SHP77 (cell line): ENCODE results near the gene CD37.
"Not testable (repeated sequence)": the region's sequence is repeated elsewhere in the genome, so short reads cannot be mapped to it uniquely, and the experiment has no call there.

Experiments used
- DNase-seq, 2 experiments: peaks; one replicate each; lab custom pipeline; 2025; lab: John Stamatoyannopoulos, UW

The CD37 gene, protein sequence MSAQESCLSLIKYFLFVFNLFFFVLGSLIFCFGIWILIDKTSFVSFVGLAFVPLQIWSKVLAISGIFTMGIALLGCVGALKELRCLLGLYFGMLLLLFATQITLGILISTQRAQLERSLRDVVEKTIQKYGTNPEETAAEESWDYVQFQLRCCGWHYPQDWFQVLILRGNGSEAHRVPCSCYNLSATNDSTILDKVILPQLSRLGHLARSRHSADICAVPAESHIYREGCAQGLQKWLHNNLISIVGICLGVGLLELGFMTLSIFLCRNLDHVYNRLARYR

DNA sequence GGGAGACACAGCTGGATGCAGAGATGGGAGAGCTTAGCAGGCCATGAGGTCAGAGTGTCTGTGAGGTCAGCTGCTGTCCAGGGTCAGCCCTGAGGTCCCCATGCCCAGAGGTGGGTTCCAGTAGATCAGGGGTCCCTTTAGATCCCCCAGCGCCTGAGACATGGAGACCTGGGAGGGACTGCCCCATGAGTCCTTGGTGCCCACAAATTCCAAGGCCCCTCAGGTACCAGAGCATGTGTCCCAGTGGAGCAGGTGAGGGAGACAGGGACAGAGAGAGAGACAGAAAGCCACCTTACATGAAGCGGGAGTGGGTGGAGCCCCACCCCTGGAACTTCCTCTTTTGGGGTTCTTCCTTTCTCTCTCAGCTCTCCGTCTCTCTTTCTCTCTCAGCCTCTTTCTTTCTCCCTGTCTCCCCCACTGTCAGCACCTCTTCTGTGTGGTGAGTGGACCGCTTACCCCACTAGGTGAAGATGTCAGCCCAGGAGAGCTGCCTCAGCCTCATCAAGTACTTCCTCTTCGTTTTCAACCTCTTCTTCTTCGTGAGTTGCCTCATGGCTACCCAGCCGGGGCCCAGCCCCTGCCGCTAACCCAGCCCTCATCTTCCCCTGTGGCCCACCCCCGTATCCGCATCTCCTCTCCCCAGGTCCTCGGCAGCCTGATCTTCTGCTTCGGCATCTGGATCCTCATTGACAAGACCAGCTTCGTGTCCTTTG lies at the start of gene CD37:
CD37 (plus strand) TSS at position 336 of the 713 bp plus-strand sequence; CDS start at position 471, 135 bp downstream.
- no peak for DNase-seq

DNA sequence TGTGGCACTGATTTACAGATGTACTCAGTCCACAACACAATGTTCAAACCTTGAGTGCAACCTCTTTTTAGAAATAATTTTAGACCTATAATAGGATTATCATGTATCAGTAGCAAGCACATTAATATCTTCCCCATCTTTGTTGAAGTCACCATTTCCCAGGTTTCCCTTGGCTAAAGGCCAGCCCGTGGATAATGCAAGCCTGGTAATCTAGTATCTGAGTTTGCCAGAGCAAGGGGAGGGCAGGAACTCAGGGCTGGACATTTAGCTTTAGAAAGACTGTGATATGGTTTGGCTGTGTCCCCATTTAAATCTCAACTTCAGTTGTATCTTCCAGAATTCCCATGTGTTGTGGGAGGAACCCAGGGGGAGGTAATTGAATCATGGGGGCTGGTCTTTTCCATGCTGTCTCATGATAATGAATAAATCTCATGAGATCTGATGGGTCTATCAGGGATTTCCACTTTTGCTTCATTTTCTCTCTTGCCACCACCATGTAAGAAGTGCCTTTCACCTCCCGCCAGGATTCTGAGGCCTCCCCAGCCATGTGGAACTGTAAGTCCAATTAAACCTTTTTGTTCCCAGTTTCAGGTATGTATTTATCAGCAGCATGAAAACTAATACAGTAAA lies 48.0 kb upstream of the CD37 start:
- no peak for DNase-seq

DNA sequence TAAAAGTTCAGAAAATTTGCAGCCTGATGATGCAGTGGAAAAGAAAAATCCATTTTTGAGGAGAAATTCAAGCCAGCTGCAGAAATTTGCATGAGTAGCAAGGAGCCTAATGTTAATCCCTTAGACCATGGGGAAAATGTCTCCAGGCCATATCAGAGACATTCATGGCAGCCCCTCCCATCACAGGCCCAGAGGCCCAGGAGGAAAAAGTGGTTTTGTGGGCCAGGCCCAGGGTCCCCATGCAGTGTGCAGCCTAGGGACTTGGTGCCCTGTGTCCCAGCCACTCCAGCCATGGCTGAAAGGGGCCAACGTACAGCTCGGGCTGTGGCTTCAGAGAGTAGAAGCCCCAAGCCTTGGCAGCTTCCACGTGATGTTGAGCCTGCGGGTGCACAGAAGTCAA lies 47.0 kb upstream of the CD37 start:
- not testable (repeated sequence) for DNase-seq

DNA sequence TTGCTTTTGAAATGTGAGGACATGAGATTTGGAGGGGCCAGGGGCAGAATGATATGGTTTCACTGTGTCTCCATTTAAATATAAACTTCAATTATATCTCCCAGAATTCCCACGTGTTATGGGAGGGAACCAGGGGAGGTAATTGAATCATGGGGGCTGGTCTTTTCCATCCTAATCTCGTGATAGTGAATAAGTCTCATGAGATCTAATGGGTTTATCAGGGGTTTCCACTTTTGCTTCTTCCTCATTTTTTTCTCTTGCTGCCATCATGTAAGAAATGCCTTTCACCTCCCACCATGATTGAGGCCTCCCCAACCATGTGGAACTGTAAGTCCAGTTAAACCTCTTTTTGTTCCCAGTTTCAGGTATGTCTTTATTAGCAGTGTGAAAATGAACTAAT lies 45.9 kb upstream of the CD37 start:
- DNase-seq, result not testable (repeated sequence)

DNA sequence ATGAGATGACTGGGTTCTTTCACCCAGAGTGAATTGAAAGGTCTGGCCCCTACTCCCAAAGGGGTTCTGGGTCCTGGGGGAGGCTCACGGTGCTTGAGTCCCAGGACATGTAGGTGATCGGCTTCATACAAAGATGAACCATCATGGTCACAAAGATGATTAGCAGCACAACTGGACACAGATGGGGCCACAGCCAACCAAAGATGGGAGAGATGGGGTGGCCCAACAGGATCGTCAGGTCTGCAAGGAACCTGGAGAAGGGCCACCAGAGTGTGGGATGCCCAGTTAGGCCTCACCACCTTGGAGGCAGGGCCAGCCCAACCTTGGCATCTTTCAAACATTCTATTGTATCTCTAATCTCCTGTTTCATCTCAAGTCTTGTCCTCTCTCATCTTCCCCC lies 44.7 kb upstream of the CD37 start:
- no peak for DNase-seq

DNA sequence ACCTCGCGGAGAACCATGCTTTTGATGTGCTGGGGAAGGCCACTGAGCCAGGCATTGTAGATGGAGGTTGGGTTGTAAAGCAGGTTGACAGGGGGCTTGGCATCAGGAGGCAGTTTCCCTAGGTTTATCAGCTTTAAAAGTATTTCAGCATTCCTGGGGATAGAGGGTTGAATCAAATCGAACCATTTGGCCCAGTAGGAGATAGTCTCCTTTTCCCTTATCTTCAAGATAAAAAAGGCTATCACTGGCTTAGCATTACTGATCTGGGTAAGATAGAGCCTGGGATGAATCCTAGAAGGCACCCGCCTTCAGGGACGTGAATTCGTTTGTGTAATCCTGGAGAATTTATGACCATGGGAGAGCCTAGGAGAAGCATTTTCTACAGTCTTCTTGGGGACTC lies 40.8 kb upstream of the CD37 start:
- no peak for DNase-seq

DNA sequence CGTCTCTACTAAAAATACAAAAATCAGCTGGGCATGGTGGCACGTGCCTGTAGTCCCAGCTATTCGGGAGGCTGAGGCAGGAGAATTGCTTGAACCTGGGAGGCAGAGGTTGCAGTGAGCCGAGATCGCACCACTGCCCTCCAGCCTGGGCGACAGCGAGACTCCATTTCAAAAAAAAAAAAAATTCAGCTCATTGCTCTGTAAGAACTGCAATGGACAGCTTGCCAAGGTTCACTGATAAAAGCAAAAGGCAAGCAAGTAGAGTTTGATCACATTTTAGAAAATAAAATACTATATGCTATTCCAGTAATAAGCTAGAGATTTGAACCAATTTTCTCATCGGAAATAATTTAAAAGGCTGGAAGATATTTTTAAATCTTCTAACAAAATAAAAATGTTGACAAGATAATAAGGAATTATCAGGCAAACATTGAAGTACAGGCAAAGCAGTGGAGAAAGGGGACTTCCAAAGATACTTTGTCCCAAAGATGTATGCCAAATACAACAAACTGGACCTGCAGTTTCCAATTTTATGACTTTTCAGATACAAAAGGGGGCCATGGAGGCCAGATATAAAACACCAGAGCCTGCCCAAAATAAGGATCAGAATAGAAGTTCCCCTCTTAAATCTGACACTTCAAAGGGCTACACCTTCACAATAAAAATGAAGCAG lies 39.9 kb upstream of the CD37 start:
- no peak for DNase-seq

DNA sequence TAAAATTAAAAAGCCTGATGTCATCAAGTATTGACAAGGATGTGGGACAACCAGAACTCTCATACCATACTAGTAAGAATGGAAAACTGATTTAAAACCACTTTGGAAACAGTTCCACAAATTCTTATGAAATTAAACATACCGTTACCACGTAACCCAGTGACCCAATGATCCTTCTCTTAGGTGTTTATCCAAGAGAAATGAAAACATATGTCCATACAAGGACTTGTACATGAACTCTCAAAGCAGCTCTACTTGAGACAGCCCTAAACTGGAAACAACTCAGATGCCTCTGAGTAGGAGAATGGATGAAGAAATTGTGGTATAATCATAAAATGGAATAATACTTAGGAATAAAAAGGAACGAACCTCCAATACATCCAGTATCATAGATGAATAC lies 37.8 kb upstream of the CD37 start:
- no peak for DNase-seq

DNA sequence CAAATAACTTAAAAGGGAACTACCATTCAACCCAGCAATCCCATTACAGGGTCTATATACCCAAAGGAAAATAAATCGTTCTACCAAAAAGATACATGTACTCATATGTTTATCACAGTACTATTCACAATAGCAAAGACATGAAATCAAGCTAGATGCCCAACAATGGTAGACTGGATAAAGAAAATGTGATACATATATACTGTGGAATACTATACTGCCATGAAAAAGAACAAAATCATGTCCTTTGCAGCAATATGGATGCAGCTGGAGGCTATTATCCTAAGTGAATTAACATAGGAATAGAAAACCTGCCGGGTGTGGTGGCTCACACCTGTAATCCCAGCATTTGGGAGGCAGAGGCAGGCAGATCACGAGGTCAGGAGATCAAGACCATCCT lies 36.6 kb upstream of the CD37 start:
- DNase-seq, result not testable (repeated sequence)

DNA sequence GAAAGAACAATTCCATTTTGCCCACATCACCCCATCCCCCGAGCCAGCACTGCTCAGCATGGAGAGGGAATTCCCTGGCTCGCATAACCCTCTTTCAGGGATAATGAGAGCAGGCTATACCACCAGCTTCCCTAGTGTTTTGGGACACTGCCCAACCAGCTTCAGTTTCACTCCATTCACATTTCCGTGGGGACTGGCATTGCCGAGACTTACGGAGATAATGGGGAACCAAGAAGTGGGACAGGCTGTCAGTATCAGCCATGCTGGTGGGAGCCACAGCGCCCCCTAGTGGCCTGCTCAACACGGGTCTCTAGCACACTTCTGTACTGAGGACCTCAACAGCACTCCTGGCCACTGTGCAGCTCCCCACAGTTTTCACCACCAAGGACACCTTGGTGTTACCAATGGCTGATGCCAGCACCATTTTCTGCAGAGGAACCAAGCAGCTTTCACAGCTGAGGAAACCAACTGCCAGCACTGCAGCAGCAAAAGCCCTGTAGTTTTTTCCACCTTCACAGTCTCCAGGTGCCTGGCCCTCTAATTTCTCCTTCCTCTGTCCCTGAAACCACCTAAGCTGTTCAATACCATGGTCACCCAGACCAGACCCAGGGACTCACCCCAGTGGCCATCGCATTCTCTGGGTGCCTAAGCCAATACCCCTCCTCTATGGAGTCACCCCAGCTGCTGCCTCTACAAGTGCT lies 33.9 kb upstream of the CD37 start:
- DNase-seq, result peak; percentile 11 to 49

DNA sequence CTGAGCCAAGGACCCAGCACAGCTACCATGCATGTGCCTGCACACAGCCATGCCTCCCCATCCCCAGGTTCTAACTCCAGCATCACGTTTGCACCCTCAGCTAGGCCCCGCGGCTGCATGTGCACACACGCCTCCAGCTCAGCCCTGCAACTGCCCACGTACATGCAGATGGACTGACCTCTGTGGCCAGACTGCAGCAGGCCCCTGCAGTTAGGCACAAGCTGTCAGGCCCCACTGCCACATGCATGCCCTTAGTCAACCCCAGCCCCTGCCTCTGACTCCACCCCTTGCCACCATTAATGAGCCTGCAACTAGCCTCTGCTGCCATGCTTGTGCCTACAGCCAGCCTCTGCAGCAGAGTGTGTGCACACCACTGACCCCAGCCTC lies 33.3 kb upstream of the CD37 start:
- DNase-seq, result no peak

DNA sequence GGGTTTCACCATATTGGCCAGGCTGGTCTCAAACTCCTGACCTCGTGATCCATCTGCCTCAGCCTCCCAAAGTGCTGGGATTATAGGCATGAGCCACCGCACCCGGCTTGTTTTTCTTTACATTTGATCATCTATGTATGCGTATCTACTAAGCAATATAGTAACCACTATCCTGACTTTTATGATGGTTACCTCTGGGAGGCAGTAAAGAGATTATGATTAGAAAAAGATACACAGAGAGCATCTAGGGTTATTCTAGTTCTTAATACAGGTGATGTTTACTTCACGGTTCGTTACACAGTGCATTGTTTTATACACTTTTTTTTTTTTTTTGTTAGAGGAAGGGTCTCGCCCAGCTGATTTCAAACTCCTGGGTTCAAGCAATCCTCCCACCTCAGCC lies 28.5 kb upstream of the CD37 start:
- DNase-seq, result not testable (repeated sequence)

DNA sequence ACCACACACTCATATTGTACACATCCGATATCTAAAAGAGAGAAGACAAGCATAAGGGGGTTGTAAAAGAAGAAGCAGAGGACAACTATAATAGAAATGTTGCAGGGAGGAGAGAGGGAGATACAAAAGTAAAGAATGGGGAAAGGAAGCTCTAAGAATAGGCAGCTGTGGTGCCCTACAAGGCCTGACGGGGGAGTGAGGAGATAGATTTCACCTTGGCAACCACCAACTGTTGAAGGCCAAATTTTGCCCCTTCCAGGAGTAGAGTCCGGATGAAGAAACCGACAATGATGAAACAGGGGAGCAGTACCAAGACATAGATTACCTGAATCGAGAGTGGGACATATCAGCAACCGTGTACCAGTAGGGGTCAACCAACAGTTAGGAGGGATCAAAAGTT lies 26.1 kb upstream of the CD37 start:
- no peak for DNase-seq

DNA sequence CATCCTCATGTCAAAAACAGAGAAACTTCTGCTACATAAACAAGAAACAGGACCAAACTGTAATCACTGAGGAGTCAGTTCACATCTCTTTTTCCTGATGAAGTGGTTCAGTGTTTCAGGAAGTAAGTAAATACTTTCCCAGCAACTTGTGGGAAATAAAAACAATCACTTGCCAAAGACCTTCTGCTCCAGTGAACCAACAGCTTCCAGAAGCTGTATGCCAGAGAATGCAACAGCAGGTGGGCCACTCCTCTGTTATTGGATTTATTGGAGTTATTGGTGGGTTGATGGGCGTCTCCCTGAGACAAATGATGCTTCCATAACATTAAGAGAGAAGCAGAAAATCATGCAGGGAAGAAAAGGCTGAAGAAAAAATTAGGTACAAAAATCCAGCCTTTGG lies 20.1 kb upstream of the CD37 start:
- DNase-seq, result no peak

DNA sequence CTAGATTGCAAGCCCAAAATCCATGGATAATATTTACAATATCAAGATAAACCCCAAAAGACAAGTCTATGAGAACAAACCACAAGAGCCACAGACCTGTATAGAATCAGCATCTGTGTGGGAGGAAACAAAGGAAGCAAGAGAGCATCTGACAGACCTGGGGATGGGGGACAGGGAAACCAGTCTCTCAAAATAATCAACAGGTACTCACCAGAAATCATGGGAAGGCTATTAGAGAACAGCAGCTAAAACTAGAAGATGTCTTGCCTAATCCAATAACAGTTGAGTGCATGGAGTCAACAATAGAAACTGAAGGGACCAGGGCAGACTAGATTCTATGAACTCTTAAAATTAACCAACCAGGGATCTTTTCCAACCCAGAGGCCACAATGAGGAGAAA lies 18.9 kb upstream of the CD37 start:
- DNase-seq, result no peak

DNA sequence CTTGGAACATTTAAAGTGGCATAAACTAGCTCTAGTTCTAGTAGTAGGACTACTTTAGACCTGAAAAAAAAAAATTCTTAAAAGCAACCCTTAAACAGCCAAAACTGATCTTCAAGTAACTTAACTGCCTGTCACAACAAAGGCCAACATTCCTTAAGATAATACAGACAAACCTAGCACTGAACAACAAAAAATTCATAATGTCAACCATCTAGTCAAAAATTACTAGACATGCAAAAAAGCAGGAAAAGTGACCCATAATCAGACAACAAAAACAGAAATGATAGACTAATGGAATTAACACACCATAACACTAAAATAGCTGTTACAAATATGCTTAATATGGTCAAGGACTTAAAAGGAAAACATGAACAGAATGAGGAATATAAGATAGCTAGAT lies 16.9 kb upstream of the CD37 start:
- DNase-seq, result no peak

DNA sequence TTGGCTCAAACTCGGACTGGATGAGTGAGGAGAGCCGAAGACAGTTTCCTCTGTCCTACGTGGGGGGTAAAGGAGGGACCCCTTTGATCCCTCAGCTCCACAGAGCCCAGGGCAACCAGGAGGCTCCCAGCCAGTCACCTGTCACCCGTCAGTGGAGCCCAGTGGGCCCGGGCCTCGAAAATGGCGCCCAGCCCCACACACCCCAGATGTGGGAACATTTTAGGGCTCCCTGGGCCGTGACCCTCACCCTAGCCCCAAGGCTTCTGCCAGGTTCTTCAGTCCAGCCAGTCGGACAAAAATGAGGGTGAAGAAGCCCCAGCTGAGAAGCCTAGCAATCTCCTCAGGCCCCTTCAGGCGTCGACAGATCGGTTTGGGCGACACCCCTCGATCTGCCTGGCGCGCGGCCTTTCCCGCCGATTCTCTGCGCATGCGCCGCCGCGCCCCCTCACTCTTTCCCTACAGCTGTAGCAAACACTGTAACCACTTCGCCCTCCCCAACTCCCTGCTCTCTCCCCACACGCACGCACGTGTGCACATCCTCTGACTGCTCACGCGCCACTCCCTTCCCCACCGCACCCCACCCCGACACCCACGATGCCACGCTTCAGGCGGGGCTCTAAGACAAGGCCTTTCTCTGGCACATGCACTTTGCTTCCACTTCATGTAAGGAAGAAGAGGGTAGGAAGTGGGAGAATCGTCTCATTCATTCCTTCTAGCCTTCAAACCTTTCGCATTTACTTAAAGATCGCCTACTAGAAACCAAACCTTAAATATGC lies 10.2 kb upstream of the CD37 start, which contains the start of gene SLC6A16:
SLC6A16 (minus strand) TSS at position 391 of the 776 bp plus-strand sequence. CDS start 13,844 bp downstream, outside the sequence.
- no peak for DNase-seq

DNA sequence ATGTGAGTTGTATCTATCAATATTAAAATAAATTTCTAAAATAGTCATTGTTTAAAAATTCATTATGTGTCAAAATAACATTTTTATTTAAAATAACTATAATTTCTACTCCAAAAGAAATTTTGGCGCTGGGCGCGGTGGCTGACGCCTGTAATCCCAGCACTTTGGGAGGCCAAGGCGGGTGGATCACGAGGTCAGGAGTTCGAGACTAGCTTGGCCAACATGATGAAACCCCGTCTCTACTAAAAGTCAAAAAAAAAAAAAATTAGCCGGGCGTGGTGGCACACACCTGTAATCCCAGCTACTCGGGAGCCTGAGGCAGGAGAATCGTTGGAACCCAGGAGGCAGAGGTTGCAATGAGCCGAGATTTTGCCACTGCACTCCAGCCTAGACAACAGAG lies 9.4 kb upstream of the CD37 start:
- DNase-seq, result not testable (repeated sequence)

DNA sequence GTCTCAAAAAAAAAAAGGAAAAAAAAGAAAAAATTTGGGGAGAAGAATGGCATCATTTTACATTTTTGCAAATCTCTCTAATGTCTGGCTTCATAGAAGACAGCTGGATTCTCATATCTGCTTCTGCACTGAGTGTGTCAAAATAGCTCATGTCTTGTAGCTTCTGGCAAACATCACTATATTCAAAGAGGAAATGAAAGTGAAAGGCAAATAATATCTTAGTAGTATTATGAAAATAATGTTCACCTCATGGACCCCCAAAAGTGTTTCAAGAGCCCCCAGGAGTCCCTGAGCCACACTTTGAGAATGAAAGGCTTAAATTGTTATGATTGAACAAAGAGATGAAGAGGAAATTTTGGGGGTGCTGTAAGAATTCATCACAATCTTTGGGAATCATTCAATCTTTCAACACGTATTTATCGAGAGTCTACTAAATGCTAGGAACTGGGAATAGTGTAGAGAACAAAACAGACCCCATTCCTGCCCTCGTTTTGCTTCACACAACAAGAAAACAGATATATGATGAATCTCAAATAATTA lies 9.0 kb upstream of the CD37 start:
- DNase-seq, result no peak

DNA sequence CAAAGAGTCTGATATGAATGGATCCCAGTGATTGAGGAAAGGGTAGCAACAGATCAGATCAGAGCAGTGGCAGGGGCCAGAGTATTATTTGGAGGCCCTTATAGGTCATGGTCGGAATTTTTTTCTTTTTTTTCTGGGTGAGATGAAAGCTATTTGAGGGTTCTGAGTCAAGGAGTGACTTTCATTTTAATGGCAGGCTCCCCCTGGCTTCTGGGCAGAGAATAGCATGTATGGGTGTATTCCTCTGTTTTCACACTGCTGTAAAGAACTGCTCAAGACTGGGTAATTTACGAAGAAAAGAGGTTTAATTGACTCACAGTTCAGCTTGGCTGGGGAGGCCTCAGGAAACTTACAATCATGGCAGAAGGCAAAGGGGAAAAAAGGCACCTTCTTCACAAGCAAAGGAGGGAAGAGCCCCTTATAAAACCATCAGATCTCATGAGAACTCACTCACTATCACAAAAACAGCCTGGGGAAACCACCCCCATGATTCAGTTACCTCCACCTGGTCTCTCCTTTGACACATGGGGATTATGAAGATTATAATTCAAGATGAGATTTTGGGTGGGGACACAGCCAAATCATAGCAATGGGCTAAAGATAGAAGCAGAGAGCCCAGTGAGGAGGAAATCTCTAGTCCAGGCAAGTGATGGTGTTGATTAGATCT lies 7.2 kb upstream of the CD37 start:
- DNase-seq, result no peak
